CD4-positive, alpha-beta T cell treated with Interleukin-4 for 1 hour (primary cell): ENCODE data around the gene DAP3.
"Not testable (repeated sequence)": the region's sequence is repeated elsewhere in the genome, so short reads cannot be mapped to it uniquely, and the experiment has no call there.

Experiments
- DNase-seq, 2 donors: peaks; one replicate each; pipeline ENCODE4 v3.0.0-alpha.2; 2020 to 2022

Gene DAP3

GRCh38 chr1:155689081-155689607 is at the start of gene DAP3:
Gene DAP3, plus strand, starts transcription at chr1:155689091. Its CDS starts 20,689 bp downstream, at chr1:155709780.
- peak in 1 of 2 donors; percentile 78 for DNase-seq

GRCh38 chr1:155640367-155640766 is 48.5 kb upstream of the DAP3 start:
- no peak for DNase-seq

GRCh38 chr1:155642559-155643180 is 46.2 kb upstream of the DAP3 start:
- DNase-seq: not testable (repeated sequence)

GRCh38 chr1:155643230-155643629 is 45.7 kb upstream of the DAP3 start:
- no peak for DNase-seq

DNA sequence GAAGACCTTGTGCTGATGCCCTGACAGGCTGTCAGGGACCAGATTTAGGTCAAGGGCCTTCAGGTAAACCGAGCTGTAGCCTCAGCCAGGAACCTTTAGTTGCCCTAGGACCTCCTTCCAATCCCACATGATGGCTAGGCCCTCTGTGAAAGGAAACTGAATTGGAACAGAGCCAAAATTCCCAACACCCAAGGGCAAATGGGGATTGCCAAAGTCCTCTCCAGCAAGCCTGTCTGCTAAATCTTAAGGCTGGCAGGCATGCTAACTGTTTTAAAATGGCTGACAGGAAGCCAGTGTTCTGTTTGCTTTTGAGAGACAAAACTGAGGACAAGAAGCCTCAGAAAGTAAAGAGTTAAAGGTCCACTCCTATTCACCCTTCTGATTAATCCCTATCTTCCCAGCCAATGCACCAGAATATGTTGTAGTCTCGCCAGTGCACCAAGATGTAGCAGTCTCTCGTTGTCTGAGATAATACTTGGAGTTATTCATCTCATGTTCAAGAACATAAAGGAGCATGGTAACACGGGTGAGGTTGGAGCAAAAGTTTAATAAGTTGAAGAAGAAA is 43.8 kb upstream of the DAP3 start:
- DNase-seq: no peak

DNA sequence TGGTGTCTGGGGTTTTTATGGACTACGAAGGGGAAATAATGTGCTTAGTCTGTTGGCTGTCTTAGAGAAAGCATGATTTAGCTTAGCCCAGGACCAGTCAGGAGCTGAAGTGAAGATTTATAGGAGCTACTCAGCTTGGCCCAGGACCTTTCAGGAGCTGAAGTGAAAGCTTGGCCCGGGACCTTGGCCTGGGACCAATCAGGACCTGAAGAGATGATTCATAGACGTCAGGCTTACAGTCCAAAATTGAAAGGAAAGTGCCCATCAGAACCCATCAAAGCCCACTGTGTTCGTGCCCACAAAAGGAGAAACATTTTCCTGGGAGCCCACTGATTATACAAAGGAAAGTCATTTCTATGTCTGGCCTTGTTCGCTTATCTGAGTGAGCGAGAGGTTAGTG is 43.2 kb upstream of the DAP3 start:
- no peak for DNase-seq

- no peak for DNase-seq
These were observed 42.6 kb upstream of the DAP3 start for GRCh38 chr1:155646307-155646706.

- peak in 1 of 2 donors; percentile 47 for DNase-seq
These were observed 40.4 kb upstream of the DAP3 start for GRCh38 chr1:155648207-155649147.

GRCh38 chr1:155649676-155650075 is 39.2 kb upstream of the DAP3 start:
- DNase-seq: no peak

DNA sequence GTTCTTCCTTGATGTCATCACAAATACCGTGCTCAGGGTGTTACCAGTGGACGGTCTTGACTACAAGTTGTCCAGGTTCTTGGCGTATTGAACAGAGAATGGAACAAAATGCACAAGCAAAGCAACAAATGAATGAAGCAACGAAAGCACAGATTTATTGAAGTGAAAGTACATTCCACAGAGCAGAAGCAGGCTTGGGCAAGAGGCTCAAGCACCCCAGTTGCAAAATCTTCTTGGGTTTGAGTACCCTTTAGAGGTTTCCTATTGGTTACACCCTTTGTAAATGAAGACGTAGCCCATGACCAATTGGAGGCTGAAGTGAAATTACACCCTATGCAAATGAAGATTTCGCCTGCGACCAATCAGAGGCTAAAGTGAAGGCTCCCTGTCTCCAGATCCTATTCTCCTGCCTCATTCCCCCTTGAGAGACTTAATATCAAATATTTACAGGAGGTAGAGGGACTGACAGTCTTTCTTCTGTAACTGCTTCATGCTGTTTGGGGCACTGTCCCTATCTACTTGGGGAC is 38.6 kb upstream of the DAP3 start:
- DNase-seq: no peak

DNA sequence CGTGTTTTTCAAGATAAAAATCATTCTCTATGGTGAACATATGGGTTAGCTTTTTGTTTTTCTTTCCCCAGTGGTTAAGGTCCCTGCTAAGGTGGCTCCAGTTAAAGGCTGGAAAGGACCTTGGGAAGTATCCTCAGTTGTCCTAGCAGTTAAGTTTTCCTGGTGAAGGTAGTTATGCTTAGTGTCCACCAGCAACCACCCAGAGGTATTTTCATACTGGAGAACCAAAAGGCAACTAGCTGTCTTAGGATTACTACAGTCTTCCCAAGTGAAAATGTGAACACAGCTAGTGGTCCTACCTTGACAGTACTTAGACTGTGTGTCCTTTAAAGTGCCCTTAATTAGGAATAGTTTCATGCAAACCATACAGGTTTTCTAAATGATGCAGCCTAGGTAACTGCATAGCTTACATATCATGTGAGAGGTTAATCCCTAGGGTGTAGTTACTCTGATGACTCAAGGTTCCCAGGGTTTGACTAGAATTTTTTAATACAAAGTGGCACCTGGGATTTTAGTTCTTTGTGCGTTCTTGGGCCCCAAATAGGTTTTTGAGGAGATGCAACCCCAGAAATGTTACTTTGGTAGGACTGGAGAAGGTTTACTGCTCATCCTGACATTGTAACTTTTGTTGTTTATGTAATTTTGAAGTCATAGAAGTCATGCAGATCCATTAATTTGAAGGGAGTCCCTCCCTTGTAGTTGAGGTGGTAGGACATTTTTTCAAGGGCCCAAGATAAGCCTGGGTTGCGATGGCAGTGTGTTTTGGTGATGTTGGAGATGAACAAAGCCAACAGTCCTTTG is 36.8 kb upstream of the DAP3 start:
- DNase-seq: no peak

DNA sequence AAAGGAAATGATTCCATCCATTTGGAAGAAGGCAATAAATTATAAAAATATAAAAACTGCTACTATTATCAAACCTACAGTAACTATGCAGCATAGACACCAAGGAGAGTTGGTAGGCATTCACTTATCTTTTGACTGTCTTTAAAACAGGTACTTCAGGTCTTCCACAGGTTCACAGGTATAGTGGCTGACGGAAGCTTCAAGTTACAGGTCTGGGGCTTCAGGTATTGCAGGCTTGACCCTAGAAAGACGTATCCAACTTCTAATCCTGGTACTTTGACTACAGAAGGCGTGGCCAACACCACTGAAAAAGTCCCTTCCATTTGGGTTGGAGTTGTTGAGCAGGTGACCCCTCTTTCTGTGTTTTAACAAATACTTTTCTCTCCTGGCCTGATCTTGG is 35.9 kb upstream of the DAP3 start:
- no peak for DNase-seq

- no peak for DNase-seq
These were observed 31.4 kb upstream of the DAP3 start for GRCh38 chr1:155657463-155657862.

GRCh38 chr1:155661239-155661638 is 27.7 kb upstream of the DAP3 start:
- DNase-seq: not testable (repeated sequence)

DNA sequence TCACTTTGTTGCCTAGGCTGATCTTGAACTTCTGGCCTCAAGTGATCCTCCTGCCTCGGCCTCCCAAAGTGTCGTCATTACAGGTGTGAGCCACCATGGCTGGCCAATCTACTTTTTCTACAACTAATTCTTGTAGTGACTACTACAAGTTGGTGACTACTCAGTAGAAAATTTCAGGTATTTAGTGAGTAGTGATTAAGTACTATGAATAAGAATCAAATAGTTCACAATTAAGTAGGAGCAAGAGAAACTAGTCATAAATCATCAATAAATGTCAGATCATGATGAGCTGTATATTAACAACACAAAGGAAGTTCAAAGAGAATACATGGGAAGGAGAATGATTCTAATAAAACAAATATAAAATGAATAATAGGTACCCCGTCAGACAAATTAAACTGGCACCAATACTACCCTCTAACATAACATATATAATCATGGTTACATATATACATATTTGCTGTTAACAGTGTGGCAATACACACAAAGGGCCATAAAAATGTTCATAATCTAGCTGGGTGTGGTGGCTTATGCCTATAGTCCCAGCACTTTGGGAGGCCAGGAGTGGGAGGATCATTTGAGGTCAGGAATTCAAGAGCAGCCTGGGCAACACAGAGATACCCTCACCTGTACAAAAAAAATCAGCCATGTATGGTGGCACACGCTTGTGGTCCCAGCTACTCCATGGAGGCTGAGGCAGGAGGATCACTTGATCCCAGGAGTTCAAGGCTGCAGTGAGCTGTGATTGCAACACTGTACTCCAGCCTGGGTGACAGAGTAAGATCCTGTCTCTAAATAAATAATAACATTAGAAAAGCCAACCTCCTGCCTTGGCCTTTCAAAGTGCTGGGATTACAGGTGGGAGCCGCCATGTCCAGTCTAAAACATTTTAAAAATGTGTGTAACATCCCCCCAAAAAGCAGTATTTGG is 19.4 kb upstream of the DAP3 start:
- no peak for DNase-seq

GRCh38 chr1:155671750-155672149 is 17.1 kb upstream of the DAP3 start:
- no peak for DNase-seq

DNA sequence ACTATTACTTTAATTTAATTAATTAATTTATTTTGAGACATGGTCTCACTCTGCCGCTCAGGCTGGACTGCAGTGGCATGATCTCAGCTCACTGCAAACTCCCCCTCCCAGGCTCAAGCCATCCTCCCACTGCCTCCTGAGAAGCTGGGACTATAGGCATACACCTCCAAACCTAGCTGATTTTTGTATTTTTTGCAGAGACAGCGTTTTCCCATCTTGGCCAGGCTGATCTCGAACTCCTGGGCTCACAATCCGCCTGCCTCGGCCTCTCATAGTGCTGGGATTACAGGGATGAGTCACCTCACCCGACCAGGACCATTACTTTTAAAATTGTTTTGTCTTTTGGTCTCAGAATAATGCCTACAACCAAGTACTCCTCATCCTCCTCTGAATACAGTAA is 15.9 kb upstream of the DAP3 start:
- no peak for DNase-seq

DNA sequence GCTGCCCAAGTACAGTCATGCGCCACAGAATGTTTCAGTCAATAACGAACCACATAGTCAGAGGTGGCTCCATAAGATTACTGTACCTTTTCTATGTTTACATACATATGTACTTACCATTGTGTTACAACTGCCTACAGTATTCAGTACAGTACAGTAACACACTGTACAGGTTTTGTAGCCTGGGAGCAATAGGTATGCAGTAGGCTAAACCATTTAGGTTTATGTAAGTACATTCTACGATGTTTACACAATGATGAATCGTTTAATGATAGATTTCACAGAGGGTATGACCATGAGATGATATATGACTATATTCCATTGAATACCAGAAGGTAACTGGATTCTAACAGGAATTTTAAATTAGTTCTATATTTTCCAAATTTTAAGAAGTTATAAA is 10.9 kb upstream of the DAP3 start:
- no peak for DNase-seq

DNA sequence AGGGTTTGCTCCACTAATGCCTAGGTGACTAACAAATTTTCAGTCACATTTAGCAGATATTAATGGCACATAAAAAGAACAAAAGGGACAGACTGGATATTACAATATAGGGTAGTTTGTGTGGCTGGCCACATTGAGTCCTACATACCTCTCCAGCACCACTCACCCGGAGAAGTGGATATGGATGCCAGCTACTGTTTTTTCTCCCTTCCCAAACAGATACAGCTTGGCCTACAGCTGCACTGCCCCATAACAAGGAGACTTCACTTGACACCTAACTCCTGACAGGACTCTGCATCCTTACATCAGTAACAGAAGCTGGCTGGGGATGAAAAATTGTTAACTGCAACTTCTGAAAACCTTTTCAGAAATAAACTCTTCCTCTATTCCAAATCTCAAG is 9.9 kb upstream of the DAP3 start:
- not testable (repeated sequence) for DNase-seq

DNA sequence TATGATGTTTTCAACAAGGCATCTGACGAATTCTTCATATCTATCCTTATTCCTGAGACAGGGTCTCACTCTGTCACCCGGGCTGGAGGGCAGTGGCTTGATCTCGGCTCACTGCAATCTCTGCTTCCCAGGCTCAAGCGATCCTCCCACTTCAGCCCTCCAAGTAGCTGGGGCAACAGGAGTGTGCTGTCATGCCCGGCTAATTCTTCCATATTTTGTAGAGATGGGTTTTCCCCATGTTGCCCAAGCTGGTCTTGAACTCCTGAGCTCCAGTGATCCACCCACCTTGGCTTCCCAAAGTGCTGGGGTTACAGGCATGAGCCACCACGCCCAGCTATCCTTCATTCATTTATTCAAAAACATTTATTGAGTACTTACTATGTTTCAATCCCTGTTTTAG is 8.4 kb upstream of the DAP3 start:
- DNase-seq: no peak

DNA sequence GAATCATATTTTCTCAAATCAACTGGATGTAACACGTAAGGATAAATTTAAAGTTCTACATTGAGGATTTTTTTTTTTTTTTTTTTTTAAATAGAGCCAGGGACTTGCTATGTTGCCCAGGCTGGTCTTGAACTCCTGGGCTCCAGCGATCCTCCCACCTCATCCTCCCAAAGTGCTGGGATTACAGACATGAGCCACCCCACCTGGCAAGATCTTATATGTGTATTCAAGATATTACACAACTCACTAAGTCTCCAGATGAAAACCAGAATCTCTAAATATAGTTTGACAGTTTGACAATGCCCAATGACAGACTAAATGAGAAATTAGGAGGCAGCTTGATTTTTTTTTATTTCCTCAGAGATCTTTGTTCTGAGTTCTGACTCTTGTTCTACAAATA is 7.1 kb upstream of the DAP3 start:
- no peak for DNase-seq
